Activated CD8-positive, alpha-beta memory T cell treated with anti-CD3 and anti-CD28 coated beads for 48 hours (primary cell): ENCODE measurements around the gene CFAP107.
"Not testable (repeated sequence)": the region's sequence is repeated elsewhere in the genome, so short reads cannot be mapped to it uniquely, and the experiment has no call there.

Experiments used
- DNase-seq, 3 experiments: peaks; one replicate each; pipeline ENCODE4 v3.0.0-alpha.2; 2020; ENCODE audit warnings: low read depth in 2 of 3, low spot score in 2 of 3

The CFAP107 gene, protein sequence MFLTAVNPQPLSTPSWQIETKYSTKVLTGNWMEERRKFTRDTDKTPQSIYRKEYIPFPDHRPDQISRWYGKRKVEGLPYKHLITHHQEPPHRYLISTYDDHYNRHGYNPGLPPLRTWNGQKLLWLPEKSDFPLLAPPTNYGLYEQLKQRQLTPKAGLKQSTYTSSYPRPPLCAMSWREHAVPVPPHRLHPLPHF

DNA sequence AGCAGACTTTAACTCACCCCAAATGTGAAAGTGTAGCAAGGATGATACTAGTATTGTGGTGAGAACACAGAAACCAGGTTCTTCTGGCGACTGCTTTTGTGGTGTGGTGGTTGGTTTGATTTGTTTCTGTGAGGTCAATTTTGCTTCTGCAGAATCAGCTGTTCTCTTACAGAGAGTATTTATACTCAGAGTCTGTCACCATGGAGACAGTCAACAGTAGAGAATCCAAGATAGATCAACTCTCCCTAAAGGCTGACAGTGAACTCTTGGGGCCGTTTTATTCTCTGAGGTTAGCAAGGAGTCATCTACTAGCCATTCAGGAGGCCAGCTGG lies at the start of gene CFAP107:
TSS of gene CFAP107 (plus strand) at position 209 of the 332 bp plus-strand sequence. CDS start 231 bp downstream, outside the sequence.
- DNase-seq, result no peak

GRCh38 chr1:12696658-12697057 lies 49.3 kb upstream of the CFAP107 start:
- DNase-seq, result no peak

DNA sequence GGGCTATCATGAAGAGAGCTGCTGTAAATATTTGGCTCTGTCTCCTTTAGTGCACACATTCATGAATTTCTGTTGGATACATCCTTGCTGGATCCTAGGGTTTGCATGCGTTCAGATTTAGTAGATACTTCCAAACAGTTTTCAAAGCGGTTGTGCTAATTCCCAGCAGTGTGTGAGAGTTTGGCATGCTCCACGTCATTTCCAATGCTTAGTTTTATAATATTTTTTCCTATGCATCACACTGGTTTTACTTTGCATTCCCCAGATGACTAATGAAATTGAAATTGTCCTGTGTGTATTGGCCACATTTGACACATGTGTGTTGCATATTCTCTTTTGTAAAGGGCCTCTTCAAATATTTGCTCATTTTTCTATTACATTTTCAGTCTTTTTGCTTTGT lies 48.6 kb upstream of the CFAP107 start:
- DNase-seq, result no peak

DNA sequence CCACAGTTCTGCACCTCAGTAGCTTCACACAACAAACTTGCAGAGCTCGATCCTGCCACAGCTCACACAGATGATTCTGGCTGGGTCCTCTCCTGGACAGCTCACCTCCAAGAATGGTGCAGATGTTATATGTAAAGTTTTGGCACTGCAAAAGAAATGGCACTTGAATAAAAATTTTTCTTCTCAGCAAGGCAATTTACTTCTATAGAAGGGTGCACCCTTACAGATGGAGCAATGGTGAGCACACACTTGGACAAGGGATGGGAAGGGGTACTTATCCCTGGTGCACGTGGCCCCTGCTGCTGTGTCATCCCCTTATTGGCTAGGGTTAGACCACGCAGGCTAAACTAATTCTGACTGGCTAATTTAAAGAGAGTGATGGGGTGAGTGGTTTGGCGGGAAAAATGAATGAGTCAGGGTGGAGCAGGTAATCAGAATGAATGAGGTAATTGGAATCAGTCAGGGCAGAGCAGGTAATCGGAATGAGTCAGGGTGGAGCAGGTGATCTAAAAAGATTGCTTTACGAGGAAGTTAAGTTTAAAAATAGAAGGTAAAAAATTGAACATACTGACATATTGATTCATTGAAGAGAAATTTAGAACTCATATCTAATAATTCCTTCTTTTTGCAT lies 42.1 kb upstream of the CFAP107 start:
- no peak for DNase-seq

DNA sequence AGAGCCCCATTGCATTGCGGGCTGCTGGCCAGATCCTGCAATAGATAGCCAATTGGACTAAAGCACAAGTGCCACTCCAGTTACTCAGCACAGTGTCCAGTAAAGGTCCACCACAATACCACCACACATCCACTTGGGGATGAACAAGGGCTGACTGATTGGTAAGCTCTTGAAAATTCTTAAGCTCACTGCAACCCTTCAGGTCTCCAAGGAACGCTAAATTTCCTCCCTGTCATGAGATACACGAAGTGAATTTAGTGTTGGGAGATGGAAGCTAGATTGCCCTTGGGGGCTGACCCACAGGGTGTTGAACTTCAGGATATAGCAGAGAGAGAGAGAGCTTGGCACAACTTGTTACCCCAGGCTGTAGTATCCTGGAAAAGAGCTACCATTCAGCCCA lies 39.9 kb upstream of the CFAP107 start:
- no peak for DNase-seq

GRCh38 chr1:12708396-12709090 lies 37.5 kb upstream of the CFAP107 start:
- no peak for DNase-seq

DNA sequence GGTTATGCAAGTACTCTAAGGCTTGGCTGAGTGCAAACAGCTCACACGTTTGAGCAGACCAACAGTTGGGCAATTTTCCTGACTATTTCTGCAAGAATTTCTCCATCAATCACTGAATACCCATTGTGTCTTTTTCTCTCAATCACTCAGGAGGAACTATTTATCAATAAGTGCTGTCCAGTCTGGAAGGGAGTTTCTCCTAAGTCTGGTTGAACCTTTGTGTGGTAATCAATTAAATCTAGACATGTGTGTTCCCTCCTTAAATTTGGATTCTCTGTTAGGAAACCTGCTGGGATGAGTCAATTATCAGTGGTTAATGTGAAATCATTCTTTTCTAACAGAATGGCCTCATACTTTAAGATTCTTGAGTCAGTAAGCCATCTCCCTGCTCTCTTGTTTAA lies 36.9 kb upstream of the CFAP107 start:
- no peak for DNase-seq

DNA sequence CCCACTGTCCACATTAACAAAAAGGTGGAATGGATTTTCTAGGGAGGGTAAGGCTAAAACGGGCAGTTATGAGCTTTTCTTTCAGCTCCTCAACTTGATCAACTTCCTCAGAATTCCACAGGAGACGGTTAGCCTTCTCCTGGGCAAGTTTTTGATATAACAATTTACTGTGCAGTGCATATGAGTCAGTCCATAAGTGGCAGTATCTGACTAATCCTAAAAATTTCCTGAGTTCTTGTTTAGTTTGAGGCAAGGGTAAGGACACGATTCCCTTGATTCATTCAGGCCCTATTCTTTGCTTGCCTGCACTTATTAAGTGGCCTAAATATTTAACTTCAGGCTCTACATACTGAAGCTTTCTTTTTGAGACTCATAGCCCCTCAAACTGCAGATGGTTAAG lies 36.3 kb upstream of the CFAP107 start:
- DNase-seq, result no peak

DNA sequence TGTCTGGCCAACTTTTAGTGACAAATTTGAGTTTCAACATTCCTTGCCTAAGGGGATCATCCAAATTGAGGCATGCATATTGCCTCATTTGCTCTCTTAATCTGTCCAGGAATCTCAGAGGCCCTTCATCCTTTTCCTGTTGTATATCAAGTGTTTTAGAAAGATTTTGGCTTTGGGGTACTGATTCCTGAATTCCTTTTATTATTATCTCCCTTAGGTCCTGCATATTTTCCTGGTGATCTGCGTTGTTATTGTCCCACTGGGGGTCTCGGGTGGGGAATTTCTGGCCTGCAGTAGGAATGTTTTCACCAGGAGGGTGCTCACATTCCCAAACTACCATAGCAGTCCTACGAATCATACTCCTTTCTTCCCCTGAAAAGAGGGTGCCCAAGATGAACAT lies 34.5 kb upstream of the CFAP107 start:
- DNase-seq, result no peak

DNA sequence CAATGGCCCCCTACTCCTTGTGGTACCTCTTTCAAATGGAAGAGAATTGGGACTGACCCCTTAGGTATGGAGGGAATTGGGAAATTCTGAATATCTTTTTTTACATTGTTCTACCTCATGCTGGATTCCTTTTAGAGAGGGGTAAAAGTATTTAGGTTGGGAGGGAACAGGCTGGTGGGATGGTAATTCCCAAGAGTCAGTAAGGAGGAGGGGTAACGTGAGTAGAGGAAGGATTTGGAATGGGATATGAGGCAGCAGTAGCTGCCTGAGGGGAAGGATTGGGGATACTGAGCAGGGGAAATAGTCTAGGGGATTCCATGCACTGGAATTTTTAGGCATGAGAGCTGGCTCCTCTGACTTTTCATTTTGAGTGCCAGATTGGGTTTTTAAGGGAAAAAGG lies 33.9 kb upstream of the CFAP107 start:
- no peak for DNase-seq

DNA sequence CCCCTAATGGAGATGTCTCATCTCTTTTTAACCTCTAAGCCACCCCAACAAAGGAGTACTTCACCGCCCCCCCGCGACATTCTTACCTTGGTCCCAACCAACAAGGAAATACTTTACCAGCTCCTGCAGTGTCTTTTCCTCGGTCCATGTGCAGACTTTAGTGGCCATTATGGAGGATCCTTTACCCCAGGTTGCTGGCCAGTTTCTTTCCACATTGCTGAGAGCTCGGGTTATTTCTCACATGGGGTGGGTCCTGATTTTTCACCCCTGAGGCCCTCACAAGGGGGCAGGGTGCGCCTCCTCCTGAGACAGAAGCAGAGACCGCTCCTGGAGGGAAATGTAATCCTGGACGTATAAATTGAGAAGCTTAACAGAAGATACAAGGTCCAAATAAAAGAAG lies 33.1 kb upstream of the CFAP107 start:
- no peak for DNase-seq

GRCh38 chr1:12713651-12714050 lies 32.3 kb upstream of the CFAP107 start:
- not testable (repeated sequence) for DNase-seq

DNA sequence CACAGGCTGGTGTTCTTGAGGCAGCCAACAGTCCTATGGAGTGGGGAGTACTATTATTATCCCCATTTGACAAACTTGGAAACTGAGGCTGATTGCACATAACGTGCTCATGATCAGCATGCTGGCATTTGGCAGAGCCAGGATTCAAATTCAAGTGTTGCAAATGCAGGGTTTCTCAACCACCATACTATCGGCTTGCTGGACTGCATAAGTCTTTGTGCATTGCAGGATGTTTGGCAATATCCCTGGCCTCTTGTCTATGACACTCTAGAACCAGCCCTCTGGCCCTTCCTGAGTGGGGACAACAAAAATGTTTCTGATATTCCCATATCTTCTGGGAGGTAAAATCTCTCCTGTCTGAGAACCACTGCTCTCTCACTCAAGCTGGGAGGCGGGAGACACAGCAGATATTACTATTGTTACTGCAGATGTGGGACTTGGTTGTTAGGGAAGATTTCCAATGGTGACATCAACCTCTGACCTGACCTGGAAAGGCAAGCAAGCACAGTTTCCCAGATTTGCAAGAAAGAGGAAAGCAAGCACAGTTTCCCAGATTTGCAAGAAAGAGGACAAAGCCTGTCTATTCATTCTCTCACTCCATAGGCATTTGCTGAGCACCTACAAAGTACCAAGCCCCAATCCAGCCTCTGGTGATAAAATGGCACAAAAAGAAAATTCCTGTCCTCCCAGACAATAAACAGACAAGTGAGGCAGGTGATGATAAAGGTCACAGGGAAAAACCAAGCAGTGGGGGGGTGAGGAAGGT lies 31.1 kb upstream of the CFAP107 start:
- no peak for DNase-seq

GRCh38 chr1:12715896-12716437 lies 30.0 kb upstream of the CFAP107 start, which contains the start of gene AADACL3:
AADACL3 (plus strand) TSS chr1:12716110; CDS start chr1:12716177, 67 bp downstream.
- DNase-seq, result no peak

DNA sequence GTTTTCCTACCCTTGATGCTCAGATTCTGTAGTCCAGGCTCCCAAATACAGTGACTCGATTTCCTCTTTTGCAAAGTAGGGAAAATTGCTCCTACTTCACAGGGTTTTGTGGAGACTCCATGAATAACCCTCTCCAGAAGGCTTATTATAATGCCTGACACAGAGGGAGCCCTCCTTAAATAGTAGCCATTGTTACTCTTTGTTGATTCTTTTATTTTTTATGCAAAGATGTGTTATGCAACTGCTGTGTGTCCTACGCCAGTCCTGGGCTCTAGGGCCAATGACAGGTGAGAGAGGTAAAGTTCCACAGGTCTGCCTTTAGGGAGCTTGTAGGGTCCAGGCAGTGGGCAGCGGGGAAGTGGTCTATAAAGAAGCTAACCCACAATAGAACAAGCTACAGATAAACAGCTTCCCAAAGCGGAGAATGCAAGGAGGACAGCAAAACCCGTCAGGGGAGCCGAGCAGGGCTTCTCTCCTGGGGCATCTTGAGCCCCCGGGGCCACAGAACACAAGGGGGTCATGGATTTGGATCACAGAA lies 28.6 kb upstream of the CFAP107 start:
- no peak for DNase-seq

DNA sequence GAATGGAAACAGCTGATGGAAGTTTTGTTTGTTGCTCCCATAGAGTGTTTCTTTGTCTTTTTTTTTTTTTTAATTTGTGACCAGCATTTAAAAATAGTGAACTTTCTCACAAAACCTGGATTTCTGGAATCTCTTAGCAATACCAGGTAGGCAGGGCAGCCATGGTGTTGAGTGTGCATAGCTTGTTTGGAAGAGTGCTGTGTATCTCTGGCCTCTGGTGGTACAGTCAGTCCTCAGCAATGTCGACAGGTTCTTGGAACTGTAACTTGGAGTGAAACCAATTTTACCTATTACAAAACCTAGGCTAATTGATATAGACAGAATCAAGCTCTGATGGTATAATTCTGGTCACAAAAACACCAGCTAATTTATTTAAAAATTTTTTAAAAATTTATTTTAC lies 23.4 kb upstream of the CFAP107 start:
- no peak for DNase-seq

DNA sequence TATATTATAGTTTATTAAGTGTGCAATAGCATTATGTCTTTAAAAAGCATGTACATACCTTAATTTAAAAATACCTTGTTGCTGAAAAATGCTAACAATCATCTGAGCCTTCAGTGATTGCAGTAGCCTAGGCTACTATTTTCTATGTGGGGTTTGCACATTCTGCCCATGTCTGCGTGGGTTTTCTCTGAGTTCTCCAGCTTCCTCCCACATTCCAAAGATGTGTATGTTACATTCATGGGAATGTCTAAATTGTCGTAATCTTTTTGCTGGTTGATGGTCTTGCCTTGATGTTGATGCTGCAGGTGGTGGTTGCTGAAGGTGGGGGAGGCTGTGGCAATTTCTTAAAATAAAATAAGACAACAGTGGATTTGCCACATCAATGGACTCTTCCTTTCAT lies 17.6 kb upstream of the CFAP107 start:
- DNase-seq, result no peak

GRCh38 chr1:12730156-12730555 lies 15.8 kb upstream of the CFAP107 start:
- no peak for DNase-seq

DNA sequence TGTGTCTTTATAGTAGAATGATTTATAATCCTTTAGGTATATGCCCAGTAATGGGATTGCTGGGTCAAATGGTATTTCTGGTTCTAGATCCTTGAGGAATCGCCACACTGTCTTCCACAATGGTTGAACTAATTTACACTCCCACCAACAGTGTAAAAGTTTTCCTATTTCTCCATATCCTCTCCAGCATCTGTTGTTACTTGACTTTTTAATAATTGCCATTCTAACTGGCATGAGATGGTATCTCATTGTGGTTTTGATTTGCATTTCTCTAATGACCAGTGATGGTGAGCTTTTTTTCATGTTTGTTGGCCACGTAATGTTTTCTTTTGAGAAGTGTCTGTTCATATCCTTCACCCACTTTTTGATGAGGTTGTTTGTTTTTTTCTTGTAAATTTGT lies 14.9 kb upstream of the CFAP107 start:
- not testable (repeated sequence) for DNase-seq

- no peak for DNase-seq
Observed at GRCh38 chr1:12734651-12735050, 11.3 kb upstream of the CFAP107 start.

DNA sequence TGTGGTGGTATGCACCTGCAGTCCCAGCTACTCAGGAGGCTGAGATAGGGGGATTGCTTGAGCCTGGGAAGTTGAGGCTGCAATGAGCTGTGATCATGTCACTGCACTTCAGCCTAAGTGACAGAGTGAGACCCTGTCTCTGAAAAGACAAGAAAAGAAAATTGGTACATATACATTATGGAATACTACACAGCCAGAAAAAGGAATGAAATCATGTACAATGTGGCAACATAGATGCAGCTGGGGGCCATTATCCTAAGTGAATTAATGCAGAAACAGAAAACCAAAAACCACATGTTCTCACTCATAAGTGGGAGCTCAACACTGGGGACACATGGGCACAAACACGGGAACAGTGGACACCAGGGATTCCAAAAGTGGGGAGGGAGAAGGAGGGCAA lies 7.1 kb upstream of the CFAP107 start:
- no peak for DNase-seq
